BJ (cell line): ENCODE measurements around the gene CRYGN. TPM values are rescaled to one million over a fixed set of nuclear protein-coding genes. Genes with fewer than 3 reads are reported as not detected.

Experiments used
- CTCF ChIA-PET: fragments of 350-600 bp; formaldehyde crosslinking; extraction: SDS; loops from one replicate; lab custom pipeline; 2021; ENCODE audit warnings: antibody characterized with exemption, inconsistent platforms; lab: Yijun Ruan, JAX
- POLR2A ChIA-PET: fragments of 300-600 bp; sonication (Branson Sonifier 250); formaldehyde crosslinking; extraction: SDS; loops from one replicate; lab custom pipeline; 2021; ENCODE audit warnings: antibody characterized with exemption; lab: Charles Lee
- DNase-seq: peaks from one replicate; pipeline ENCODE4 v3.0.0-alpha.2; 2011; ENCODE audit warnings: low read depth
- H3K27me3 ChIP-seq: 2 replicates; pipeline ENCODE4 v1.6.0; 2011; ENCODE audit warnings: low read length; ENCODE audit not compliant: control insufficient read depth, insufficient read depth
- H3K36me3 ChIP-seq: 2 replicates; pipeline ENCODE4 v1.5.1; 2011; ENCODE audit warnings: low read length; ENCODE audit not compliant: control insufficient read depth, insufficient read depth
- H3K4me3 ChIP-seq: 2 replicates; pipeline ENCODE4 v1.5.1; 2011; ENCODE audit warnings: low read depth, mild to moderate bottlenecking, control low read depth, low read length
- polyA minus RNA-seq: library from RNA; depleted of rRNA, polyadenylated mRNA; stranded (reverse); fragments of >200 nt; gene quantifications from 2 replicates; pipeline ENCODE4 v1.2.3, GENCODE V29; 2011; rRNA and poly(A)+ RNA removed
- polyA plus RNA-seq: library from polyadenylated mRNA; depleted of rRNA; stranded (reverse); fragments of >200 nt; gene quantifications from 2 replicates; pipeline ENCODE4 v1.2.3, GENCODE V29; 2011; rRNA removed
- TF ChIP-seq, protein P1 (sequence below): IDR thresholded peaks from 2 replicates; pipeline ENCODE4 v1.5.1; 2011; ENCODE audit warnings: low read depth, mild to moderate bottlenecking, control low read depth, inconsistent platforms, low read length, moderate library complexity; ENCODE audit not compliant: insufficient read depth

Gene CRYGN, protein sequence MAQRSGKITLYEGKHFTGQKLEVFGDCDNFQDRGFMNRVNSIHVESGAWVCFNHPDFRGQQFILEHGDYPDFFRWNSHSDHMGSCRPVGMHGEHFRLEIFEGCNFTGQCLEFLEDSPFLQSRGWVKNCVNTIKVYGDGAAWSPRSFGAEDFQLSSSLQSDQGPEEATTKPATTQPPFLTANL
- polyA plus RNA-seq: 0.07 and 0.10 TPM in 2 replicates
- polyA minus RNA-seq: not detected in 2 replicates

DNA sequence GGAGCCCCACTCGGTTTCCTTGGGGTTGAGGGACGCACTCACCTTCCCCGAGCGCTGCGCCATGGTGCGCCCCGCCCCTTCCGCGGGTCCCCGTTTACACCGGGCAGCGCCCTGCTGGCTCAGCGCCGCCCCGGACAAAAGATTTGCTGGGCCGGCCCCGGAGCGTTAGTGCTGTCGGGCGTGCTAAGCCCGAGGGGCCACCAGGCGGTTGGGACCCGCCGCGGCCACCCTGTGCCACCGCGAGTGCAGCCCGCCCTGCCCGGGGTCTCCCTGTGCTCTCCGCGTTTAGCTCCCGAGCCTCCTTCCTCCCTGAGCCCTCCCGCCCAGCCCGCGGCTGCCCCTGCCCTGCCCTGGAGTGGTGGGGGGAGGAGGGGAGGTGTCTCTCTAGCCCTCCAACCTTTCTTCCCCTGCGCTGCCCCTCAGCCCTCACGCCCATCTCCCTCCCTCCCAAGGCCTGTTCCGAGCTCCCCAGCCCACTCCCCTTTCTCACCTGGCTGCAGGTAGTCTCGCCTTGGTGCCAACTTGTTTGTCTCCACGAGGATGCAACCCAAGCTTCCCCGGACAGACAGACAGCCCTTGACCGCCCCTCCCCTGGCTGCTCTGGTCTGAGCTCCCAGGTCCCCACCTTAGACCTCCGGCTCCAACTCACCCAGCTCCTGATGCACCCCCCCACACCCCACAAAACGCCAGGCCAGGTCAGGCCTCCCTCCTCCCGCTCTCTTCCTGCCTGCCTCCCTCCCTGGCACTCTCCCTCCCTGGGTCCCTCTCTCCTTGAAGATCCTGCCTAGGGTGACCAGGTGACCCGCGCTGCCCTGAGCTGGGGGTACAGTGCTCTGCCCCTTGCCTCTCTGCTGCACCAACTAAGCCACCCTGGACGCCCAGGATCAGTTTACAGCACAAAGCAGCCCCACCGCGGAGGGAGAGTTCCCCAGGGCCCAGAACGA, at the start of gene CRYGN:
TSS of gene CRYGN (minus strand) at position 287 of the 944 bp plus-strand sequence. CDS start at position 63, 224 bp downstream.
- Histone ChIP-seq H3K4me3 (no peak within 1 kb of the TSS), H3K36me3 (no peaks in the 10 kb centered on the region), H3K27me3 (peaks cover 11% of the 10 kb centered on the region)
- TF ChIP-seq, protein P1, sequence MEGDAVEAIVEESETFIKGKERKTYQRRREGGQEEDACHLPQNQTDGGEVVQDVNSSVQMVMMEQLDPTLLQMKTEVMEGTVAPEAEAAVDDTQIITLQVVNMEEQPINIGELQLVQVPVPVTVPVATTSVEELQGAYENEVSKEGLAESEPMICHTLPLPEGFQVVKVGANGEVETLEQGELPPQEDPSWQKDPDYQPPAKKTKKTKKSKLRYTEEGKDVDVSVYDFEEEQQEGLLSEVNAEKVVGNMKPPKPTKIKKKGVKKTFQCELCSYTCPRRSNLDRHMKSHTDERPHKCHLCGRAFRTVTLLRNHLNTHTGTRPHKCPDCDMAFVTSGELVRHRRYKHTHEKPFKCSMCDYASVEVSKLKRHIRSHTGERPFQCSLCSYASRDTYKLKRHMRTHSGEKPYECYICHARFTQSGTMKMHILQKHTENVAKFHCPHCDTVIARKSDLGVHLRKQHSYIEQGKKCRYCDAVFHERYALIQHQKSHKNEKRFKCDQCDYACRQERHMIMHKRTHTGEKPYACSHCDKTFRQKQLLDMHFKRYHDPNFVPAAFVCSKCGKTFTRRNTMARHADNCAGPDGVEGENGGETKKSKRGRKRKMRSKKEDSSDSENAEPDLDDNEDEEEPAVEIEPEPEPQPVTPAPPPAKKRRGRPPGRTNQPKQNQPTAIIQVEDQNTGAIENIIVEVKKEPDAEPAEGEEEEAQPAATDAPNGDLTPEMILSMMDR: no peak
- DNase-seq: no peak
- CTCF ChIA-PET: interaction anchor here (0.8 to 2.0 kb wide), 3 partner anchors 9 to 342 kb away, joined by 3 to 9 read pairs (median 5); no protein-coding TSS in a partner anchor
- POLR2A ChIA-PET: no interaction called here

- CTCF ChIA-PET: interaction anchor here (1.0 to 1.6 kb wide), 3 partner anchors 10 to 29 kb away, joined by 3 to 4 read pairs (median 3); no protein-coding TSS in a partner anchor
- TF ChIP-seq, protein P1: no peak
- H3K36me3 ChIP-seq: peaks cover 4% of the 10 kb centered on the region
- no peak for DNase-seq
- POLR2A ChIA-PET: no interaction called here
- no peak overlapping the region for H3K4me3 ChIP-seq
- no peaks in the 10 kb centered on the region for H3K27me3 ChIP-seq
Observed at GRCh38 chr7:151489498-151489897, 49.6 kb upstream of the CRYGN start.

- no peak overlapping the region for H3K4me3 ChIP-seq
- ChIA-PET CTCF (interaction anchor here (1.1 to 1.2 kb wide), 2 partner anchors 12 to 198 kb away, joined by 3 read pairs; no protein-coding TSS in a partner anchor), POLR2A (no interaction called here)
- TF ChIP-seq, protein P1: no peak
- no peak for DNase-seq
- no peaks in the 10 kb centered on the region for H3K27me3 ChIP-seq
- H3K36me3 ChIP-seq: peaks cover 5% of the 10 kb centered on the region
Observed at GRCh38 chr7:151488096-151488495, 48.2 kb upstream of the CRYGN start.

DNA sequence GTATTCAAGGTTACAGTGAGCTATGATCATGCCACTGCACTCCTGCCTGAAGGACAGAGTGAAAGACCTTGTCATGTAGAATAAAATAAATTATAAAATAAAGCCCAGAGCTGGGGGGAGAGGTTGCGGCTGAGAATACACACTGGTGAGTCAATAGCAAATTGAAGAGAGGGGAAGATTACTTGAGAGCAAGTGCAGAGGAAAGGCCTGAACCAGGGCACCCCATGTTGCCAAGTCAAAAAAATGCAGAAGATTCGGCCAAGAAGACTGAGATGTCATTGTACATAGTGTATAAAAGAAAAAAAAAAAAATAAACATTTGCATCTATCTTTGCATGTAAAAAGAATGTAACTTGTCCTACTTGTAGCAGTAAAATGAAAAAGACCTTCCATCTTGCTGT, 47.3 kb upstream of the CRYGN start:
- H3K4me3 ChIP-seq: no peak overlapping the region
- H3K36me3 ChIP-seq: peaks cover 5% of the 10 kb centered on the region
- ChIA-PET CTCF (interaction anchor here (1.2 kb wide), 1 partner anchor 11 kb away, joined by 3 read pairs; no protein-coding TSS in a partner anchor), POLR2A (no interaction called here)
- TF ChIP-seq, protein P1: no peak
- H3K27me3 ChIP-seq: no peaks in the 10 kb centered on the region
- no peak for DNase-seq

DNA sequence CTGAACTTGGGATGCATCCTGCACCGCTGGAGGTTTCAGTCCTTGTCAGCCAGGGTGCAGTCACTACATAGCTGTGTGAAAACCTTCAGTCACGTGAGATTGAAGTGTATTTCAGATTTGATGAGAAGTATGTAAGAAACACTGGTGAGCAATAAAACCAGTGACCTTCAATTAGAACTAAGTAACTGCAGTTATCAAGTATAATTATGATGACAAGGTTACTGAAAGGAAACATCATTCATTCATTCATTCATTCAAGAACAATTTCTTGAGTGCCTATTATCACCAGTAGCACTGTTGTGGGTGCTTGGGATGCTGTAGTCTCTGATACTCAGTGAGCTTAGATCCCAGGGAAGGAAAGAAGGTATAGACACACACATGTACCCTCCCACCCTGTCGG, 46.1 kb upstream of the CRYGN start:
- TF ChIP-seq, protein P1: no peak
- POLR2A ChIA-PET: no interaction called here

More for the DNA sequence above, 46.1 kb upstream of the CRYGN start:
- Histone ChIP-seq H3K4me3 (no peak overlapping the region), H3K27me3 (no peaks in the 10 kb centered on the region), H3K36me3 (peaks cover 7% of the 10 kb centered on the region)
- no peak for DNase-seq
- CTCF ChIA-PET: interaction anchor here (0.5 kb wide), 1 partner anchor 9 kb away, joined by 3 read pairs; no protein-coding TSS in a partner anchor
